Hepatocyte (in vitro differentiated cells): Measurements from ENCODE around the gene SERP2.

ENCODE experiments used
- CTCF ChIP-seq: fragments of 200-600 bp; sonication (generic); IDR thresholded peaks from 2 replicates; pipeline ENCODE4 v1.5.1; 2016; ENCODE audit warnings: antibody characterized with exemption, mild to moderate bottlenecking; ENCODE audit not compliant: poor library complexity
- EZH2 ChIP-seq: fragments of 200-600 bp; sonication (generic); IDR thresholded peaks from 2 replicates; pipeline ENCODE4 v1.6.1; 2016; ENCODE audit warnings: antibody characterized with exemption, mild to moderate bottlenecking, borderline replicate concordance

- TF ChIP-seq EZH2 (no peak), CTCF (no peak)
These were observed 400 bp upstream of the SERP2 start for GRCh38 chr13:44373247-44373600.
